NCI-H2029 treated with DMSO at 0.1 percent for 48 hours (cell line): ENCODE measurements around the gene SPCS2.

ENCODE experiments used
- DNase-seq: peaks from one replicate; lab custom pipeline; 2025; lab: John Stamatoyannopoulos, UW

The SPCS2 gene

GRCh38 chr11:74948898-74949752 is at the start of gene SPCS2, which contains the start of gene XRRA1:
Gene SPCS2 (plus strand): TSS chr11:74949266. CDS start chr11:74949286, 20 bp downstream.
Gene XRRA1 (minus strand): TSS chr11:74949091. CDS start chr11:74940878, 8,213 bp downstream.
- DNase-seq = peak; percentile 92

- no peak for DNase-seq
These were observed 46.7 kb upstream of the SPCS2 start for GRCh38 chr11:74902342-74902741.

GRCh38 chr11:74905326-74905725 is 43.7 kb upstream of the SPCS2 start:
- no peak for DNase-seq

- DNase-seq = no peak
These were observed 39.7 kb upstream of the SPCS2 start for GRCh38 chr11:74909385-74909784.

- DNase-seq = no peak
These were observed 39.3 kb upstream of the SPCS2 start for GRCh38 chr11:74909812-74910211.

- DNase-seq = no peak
These were observed 25.9 kb upstream of the SPCS2 start for GRCh38 chr11:74923125-74923524.

- DNase-seq = no peak
These were observed 23.8 kb upstream of the SPCS2 start for GRCh38 chr11:74925281-74925680.

GRCh38 chr11:74926304-74927030 is 22.6 kb upstream of the SPCS2 start:
- DNase-seq = no peak

- DNase-seq = no peak
These were observed 21.6 kb upstream of the SPCS2 start for GRCh38 chr11:74927496-74927895.

- DNase-seq = peak; percentile 81
These were observed 19.4 kb upstream of the SPCS2 start for GRCh38 chr11:74929431-74930363.

GRCh38 chr11:74932169-74932568 is 16.9 kb upstream of the SPCS2 start:
- no peak for DNase-seq

- DNase-seq = no peak
These were observed 16.3 kb upstream of the SPCS2 start for GRCh38 chr11:74932797-74933196.

GRCh38 chr11:74933765-74934164 is 15.3 kb upstream of the SPCS2 start:
- no peak for DNase-seq

GRCh38 chr11:74935285-74935684 is 13.8 kb upstream of the SPCS2 start:
- DNase-seq = no peak

GRCh38 chr11:74936087-74936486 is 13.0 kb upstream of the SPCS2 start:
- DNase-seq = no peak

GRCh38 chr11:74936976-74937375 is 12.1 kb upstream of the SPCS2 start:
- DNase-seq = no peak

- DNase-seq = no peak
These were observed 11.2 kb upstream of the SPCS2 start for GRCh38 chr11:74937696-74938475.

- no peak for DNase-seq
These were observed 7.6 kb upstream of the SPCS2 start for GRCh38 chr11:74941492-74941891.

- no peak for DNase-seq
These were observed 6.8 kb upstream of the SPCS2 start for GRCh38 chr11:74942073-74942759.

- DNase-seq = no peak
These were observed 544 bp upstream of the SPCS2 start for GRCh38 chr11:74948546-74948897.

GRCh38 chr11:74949753-74950137 is 679 bp downstream of the SPCS2 start:
- DNase-seq = no peak
